GM12878 (cell line): ENCODE data around the gene CMSS1.

Experiments
- NFIC ChIP-seq: IDR thresholded peaks from 2 replicates; pipeline ENCODE4 v1.6.1; 2012; ENCODE audit warnings: low read depth, mild to moderate bottlenecking, inconsistent platforms, low read length, moderate library complexity
- POLR2A ChIP-seq: IDR thresholded peaks from 2 replicates; pipeline ENCODE4 v1.6.1; 2011; ENCODE audit warnings: low read depth, mild to moderate bottlenecking, low read length
- RAD21 ChIP-seq: IDR thresholded peaks from 2 replicates; pipeline ENCODE4 v1.6.1; 2011; ENCODE audit warnings: mild to moderate bottlenecking, low read depth, low read length, moderate library complexity; ENCODE audit not compliant: insufficient read depth
- TBL1XR1 ChIP-seq: IDR thresholded peaks from 2 replicates; pipeline ENCODE4 v1.6.1; 2012; ENCODE audit warnings: low read depth, low read length, improper control_type of control experiment
- TCF7 ChIP-seq: IDR thresholded peaks from 2 replicates; pipeline ENCODE4 v1.6.1; 2014; ENCODE audit warnings: antibody characterized with exemption, borderline replicate concordance
- TF ChIP-seq, protein P1 (sequence below): fragments of 150-350 bp; IDR thresholded peaks from 2 replicates; pipeline ENCODE4 v1.6.1; 2014; ENCODE audit warnings: mild to moderate bottlenecking, low read depth, low read length
- TF ChIP-seq, protein P2 (sequence below), 3 experiments: IDR thresholded peaks in 2 of 3; conservative IDR thresholded peaks in 1 of 3; 2 replicates each; pipeline ENCODE4 v1.5.1; 2011; ENCODE audit warnings: low read depth in 3 of 3, low read length in 3 of 3, mild to moderate bottlenecking in 3 of 3, control low read depth in 2 of 3, moderate library complexity in 2 of 3, inconsistent platforms in 1 of 3, mixed read lengths in 1 of 3; ENCODE audit not compliant: control insufficient read depth in 2 of 3, insufficient read depth in 1 of 3; ENCODE audit errors: extremely low read depth in 1 of 3
- TF ChIP-seq, protein P3 (sequence below): IDR thresholded peaks from 2 replicates; pipeline ENCODE4 v1.6.1; 2011; ENCODE audit warnings: borderline replicate concordance, low read depth, mild to moderate bottlenecking, moderate library complexity, low read length; ENCODE audit not compliant: insufficient read depth, poor library complexity, severe bottlenecking
- TF ChIP-seq, protein P4 (sequence below): IDR thresholded peaks from 2 replicates; pipeline ENCODE4 v1.6.1; 2012; ENCODE audit warnings: mild to moderate bottlenecking, low read depth, low read length
- TF ChIP-seq, protein P5 (sequence below): fragments of 450-650 bp; formaldehyde crosslinking; IDR thresholded peaks from 2 replicates; pipeline ENCODE4 v1.5.0; 2022; ENCODE audit warnings: mild to moderate bottlenecking, missing genetic modification characterization
- TF ChIP-seq, protein P6 (sequence below): fragments of 450-650 bp; IDR thresholded peaks from 2 replicates; pipeline ENCODE4 v1.6.1; 2014; ENCODE audit warnings: mild to moderate bottlenecking

DNA sequence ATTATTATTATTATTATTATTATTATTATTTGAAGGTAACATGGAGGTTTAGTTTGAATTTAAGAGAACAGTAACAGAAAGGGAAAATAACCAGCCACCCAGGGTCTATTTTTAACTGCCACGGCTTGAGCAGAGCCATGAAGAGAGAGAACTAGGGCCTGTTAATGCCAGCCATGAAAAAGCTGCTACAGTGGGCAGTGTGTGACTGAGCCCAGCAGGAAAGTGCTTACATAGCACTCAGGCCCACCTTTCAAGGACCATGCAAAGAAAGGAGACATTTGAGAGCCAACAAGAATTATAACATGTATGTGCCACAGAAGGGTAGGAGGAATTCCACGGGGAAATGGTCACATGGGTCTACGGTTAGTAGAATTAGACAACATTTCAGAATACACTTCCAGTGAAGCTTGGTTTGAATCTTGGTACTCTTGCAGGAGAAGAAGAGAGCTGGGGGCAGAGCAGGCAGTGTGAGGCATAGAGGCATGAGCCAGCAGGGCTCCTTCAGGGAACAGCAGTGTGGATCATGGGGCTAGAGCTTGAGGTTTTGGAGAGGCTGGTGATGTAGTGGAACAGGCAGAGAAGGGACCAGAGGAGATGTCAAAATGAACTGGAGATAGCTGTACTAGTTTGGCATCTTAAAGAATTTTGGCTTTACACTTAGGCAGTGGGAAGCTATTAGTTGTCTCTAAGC lies 140.7 kb downstream of the CMSS1 start:
- no peak for TF ChIP-seq NFIC
- TF ChIP-seq, protein P1, sequence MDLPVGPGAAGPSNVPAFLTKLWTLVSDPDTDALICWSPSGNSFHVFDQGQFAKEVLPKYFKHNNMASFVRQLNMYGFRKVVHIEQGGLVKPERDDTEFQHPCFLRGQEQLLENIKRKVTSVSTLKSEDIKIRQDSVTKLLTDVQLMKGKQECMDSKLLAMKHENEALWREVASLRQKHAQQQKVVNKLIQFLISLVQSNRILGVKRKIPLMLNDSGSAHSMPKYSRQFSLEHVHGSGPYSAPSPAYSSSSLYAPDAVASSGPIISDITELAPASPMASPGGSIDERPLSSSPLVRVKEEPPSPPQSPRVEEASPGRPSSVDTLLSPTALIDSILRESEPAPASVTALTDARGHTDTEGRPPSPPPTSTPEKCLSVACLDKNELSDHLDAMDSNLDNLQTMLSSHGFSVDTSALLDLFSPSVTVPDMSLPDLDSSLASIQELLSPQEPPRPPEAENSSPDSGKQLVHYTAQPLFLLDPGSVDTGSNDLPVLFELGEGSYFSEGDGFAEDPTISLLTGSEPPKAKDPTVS: no peak
- TF ChIP-seq, protein P2, sequence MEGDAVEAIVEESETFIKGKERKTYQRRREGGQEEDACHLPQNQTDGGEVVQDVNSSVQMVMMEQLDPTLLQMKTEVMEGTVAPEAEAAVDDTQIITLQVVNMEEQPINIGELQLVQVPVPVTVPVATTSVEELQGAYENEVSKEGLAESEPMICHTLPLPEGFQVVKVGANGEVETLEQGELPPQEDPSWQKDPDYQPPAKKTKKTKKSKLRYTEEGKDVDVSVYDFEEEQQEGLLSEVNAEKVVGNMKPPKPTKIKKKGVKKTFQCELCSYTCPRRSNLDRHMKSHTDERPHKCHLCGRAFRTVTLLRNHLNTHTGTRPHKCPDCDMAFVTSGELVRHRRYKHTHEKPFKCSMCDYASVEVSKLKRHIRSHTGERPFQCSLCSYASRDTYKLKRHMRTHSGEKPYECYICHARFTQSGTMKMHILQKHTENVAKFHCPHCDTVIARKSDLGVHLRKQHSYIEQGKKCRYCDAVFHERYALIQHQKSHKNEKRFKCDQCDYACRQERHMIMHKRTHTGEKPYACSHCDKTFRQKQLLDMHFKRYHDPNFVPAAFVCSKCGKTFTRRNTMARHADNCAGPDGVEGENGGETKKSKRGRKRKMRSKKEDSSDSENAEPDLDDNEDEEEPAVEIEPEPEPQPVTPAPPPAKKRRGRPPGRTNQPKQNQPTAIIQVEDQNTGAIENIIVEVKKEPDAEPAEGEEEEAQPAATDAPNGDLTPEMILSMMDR (IDR thresholded peaks at IDR 0.05 in 2 of 3, conservative IDR thresholded peaks at IDR 0.05 in 1 of 3; ENCODE audit: control insufficient read depth in 2 of 3, extremely low read depth in 1 of 3, insufficient read depth in 1 of 3, low read depth in 3 of 3, low read length in 3 of 3): no peak
- TF ChIP-seq, protein P3, sequence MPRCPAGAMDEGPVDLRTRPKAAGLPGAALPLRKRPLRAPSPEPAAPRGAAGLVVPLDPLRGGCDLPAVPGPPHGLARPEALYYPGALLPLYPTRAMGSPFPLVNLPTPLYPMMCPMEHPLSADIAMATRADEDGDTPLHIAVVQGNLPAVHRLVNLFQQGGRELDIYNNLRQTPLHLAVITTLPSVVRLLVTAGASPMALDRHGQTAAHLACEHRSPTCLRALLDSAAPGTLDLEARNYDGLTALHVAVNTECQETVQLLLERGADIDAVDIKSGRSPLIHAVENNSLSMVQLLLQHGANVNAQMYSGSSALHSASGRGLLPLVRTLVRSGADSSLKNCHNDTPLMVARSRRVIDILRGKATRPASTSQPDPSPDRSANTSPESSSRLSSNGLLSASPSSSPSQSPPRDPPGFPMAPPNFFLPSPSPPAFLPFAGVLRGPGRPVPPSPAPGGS: no peak
- TF ChIP-seq, protein P4, sequence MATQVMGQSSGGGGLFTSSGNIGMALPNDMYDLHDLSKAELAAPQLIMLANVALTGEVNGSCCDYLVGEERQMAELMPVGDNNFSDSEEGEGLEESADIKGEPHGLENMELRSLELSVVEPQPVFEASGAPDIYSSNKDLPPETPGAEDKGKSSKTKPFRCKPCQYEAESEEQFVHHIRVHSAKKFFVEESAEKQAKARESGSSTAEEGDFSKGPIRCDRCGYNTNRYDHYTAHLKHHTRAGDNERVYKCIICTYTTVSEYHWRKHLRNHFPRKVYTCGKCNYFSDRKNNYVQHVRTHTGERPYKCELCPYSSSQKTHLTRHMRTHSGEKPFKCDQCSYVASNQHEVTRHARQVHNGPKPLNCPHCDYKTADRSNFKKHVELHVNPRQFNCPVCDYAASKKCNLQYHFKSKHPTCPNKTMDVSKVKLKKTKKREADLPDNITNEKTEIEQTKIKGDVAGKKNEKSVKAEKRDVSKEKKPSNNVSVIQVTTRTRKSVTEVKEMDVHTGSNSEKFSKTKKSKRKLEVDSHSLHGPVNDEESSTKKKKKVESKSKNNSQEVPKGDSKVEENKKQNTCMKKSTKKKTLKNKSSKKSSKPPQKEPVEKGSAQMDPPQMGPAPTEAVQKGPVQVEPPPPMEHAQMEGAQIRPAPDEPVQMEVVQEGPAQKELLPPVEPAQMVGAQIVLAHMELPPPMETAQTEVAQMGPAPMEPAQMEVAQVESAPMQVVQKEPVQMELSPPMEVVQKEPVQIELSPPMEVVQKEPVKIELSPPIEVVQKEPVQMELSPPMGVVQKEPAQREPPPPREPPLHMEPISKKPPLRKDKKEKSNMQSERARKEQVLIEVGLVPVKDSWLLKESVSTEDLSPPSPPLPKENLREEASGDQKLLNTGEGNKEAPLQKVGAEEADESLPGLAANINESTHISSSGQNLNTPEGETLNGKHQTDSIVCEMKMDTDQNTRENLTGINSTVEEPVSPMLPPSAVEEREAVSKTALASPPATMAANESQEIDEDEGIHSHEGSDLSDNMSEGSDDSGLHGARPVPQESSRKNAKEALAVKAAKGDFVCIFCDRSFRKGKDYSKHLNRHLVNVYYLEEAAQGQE: no peak
- no peak for TF ChIP-seq POLR2A
- TF ChIP-seq, protein P5, sequence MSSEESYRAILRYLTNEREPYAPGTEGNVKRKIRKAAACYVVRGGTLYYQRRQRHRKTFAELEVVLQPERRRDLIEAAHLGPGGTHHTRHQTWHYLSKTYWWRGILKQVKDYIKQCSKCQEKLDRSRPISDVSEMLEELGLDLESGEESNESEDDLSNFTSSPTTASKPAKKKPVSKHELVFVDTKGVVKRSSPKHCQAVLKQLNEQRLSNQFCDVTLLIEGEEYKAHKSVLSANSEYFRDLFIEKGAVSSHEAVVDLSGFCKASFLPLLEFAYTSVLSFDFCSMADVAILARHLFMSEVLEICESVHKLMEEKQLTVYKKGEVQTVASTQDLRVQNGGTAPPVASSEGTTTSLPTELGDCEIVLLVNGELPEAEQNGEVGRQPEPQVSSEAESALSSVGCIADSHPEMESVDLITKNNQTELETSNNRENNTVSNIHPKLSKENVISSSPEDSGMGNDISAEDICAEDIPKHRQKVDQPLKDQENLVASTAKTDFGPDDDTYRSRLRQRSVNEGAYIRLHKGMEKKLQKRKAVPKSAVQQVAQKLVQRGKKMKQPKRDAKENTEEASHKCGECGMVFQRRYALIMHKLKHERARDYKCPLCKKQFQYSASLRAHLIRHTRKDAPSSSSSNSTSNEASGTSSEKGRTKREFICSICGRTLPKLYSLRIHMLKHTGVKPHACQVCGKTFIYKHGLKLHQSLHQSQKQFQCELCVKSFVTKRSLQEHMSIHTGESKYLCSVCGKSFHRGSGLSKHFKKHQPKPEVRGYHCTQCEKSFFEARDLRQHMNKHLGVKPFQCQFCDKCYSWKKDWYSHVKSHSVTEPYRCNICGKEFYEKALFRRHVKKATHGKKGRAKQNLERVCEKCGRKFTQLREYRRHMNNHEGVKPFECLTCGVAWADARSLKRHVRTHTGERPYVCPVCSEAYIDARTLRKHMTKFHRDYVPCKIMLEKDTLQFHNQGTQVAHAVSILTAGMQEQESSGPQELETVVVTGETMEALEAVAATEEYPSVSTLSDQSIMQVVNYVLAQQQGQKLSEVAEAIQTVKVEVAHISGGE (CRISPR knock-in tag): no peak
- TF ChIP-seq TCF7: no peak
- no peak for TF ChIP-seq RAD21
- TF ChIP-seq TBL1XR1: no peak
- TF ChIP-seq, protein P6, sequence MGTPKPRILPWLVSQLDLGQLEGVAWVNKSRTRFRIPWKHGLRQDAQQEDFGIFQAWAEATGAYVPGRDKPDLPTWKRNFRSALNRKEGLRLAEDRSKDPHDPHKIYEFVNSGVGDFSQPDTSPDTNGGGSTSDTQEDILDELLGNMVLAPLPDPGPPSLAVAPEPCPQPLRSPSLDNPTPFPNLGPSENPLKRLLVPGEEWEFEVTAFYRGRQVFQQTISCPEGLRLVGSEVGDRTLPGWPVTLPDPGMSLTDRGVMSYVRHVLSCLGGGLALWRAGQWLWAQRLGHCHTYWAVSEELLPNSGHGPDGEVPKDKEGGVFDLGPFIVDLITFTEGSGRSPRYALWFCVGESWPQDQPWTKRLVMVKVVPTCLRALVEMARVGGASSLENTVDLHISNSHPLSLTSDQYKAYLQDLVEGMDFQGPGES: no peak
